ENCODE data around the gene TRERF1.
"Not testable (repeated sequence)": the region's sequence is repeated elsewhere in the genome, so short reads cannot be mapped to it uniquely, and the experiment has no call there.

Gene TRERF1

DNA sequence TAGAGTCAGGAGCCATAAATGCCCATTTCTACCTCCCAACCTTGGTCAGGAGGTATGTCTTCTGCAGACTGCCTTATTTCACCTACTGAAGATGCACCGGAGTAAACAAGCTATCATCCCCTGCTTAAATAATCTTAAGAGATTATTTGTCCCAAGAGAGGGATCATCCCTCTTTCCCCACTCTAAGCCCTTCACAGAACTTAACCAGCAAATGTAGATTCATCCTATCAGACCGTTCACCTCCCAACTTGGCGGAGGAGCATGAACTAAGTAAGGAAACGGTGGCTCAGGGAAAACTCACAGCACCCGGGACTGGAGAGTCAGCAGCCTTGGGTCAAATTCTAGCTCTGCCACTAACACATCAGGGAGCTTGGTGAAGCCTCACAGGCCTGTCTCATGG is 115.3 kb downstream of the TRERF1 start:
- DNase-seq (ENCODE audit: low read depth in 2 of 2) = no peak

DNA sequence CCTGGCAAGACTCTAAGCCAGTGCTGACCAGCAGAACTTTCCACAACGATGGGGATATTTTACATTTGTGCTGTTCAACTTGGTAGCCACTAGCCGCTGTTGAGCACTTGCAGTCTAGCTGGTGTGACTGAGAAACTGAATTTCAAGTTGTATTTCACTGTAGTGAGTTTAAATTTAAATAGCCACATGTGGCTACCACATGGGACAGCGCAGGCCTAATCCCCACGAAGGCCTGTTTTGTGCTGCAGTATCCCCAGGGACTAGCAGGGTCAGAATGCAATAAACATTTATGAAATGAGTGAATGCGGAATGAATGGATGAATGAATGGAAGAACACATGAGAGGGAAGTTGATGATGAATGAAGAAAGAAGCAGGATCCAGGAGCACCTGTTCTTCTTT is 115.8 kb downstream of the TRERF1 start:
- no peak for DNase-seq (ENCODE audit: low read depth in 2 of 2)

DNA sequence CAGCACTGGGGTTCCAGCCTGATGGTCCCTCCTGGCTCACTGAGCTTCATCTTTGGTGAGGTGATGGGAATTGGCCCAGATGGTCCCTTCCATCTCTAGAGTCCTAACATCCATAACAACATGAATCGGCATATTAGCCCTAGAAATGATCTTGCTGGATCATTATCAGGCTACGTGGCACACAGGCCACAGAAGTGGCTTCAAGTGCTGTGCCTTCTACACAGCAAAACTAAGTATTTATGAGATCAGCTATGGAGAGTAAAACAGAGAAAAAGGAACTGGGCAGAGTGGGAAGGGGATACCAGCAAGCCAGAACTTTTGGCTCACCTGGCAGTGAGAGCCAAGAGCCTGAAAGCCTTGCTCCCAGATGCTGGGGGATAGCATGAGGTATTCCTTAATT is 116.9 kb downstream of the TRERF1 start:
- no peak for DNase-seq (ENCODE audit: low read depth in 2 of 2)

DNA sequence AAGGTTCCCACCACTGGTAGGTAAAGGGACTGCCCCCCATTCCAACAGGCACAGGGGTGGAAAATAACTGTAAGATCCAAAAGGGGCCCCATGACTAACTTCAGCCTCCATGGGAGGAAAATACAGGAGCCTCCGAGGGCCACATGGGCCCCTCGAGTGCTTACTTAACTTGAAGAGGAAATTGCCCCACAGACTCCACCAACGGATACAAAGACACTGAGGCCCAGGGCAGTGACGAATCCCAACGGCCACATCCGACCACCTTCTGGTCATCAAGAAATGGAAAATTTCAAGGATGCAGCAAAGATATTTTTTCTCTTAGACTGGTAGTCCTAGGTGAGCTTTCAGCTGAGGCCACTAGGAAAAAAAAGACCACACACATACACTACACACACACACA is 118.1 kb downstream of the TRERF1 start:
- no peak for DNase-seq (ENCODE audit: low read depth in 2 of 2)

DNA sequence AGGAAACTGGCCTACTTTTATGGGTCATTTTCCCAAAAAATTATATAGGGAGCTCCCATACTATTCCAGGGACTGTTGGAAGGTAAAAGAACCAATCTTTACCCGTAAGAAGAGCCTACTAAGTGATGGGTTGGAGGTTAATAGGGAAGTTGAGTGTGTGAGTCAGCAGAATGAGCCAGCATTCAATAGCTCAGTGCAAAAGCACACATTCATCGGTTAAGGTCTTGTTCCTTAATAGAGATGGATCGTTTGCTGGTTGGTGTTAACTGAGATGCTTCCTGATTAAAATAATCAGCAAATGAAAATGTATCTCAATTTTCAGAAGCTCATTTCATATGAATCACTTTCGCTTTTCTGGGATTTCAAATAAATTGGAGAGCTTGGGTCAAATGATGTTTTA is 118.8 kb downstream of the TRERF1 start:
- no peak for DNase-seq (ENCODE audit: low read depth in 2 of 2)

DNA sequence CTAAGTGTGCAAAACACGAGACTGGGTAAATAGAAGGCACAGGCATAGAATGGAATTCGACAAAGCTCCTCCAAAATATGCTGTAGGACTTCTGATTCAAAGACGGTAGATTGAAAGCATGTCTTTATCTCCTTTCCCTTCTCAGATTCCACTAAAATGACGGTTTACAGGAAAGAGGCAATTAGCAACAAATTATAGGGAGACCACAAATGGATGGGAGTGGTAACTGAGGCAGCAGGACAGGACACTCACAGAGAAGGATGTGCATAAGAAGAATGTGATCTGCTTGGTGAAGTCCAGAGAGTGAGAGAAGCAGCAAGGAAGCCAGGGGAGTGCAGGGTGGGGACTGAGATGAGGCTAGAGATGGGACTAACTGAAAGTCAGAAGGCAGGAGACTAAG is 120.7 kb downstream of the TRERF1 start:
- no peak for DNase-seq (ENCODE audit: low read depth in 2 of 2)

DNA sequence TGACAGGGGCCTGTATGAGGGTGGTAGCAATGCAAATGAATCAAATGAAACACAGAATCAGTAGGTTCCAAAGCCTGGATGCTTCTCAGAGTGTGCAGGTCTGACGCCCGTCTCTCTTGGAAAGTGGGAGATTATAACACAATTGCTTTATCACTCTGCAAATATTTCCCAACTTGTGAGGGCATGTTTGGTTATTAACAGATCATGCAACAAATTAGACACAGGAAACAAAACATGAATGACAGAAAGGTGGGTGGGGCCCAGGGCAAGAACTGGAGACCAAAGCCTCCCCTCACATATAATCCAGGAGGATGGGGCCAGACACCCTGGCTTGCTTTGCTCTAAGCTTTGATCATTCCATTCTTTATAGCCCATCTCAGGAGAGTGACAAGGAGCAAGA is 125.5 kb downstream of the TRERF1 start:
- no peak for DNase-seq (ENCODE audit: low read depth in 2 of 2)

DNA sequence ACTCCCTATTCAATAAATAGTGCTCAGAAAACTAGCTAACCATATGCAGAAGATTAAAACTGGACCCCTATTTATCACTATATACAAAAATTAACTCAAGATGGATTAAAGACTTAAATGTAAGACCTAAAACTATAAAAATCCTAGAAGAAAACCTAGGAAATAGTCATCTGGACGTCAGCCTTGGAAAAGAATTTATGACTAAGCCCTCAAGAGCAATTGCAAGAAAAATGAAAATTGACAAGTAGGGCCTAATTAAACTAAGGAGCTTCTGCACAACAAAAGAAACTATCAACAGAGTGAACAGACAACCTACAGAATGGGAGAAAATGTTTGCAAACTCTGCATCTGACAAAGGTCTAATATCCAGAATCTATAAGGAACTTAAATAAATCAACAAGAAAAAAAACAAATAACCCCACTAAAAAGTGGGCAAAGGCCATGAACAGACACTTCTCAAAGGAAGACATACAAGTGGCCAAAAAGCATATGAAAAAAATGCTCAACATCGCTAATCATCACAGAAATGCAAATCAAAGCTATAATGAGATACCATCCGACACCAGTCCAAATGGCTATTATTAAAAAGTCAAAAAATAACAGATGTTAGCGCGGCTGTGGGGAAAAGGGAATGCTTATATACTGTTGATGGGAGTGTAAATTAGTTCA is 126.9 kb downstream of the TRERF1 start:
- DNase-seq (ENCODE audit: low read depth in 2 of 2) = not testable (repeated sequence)

DNA sequence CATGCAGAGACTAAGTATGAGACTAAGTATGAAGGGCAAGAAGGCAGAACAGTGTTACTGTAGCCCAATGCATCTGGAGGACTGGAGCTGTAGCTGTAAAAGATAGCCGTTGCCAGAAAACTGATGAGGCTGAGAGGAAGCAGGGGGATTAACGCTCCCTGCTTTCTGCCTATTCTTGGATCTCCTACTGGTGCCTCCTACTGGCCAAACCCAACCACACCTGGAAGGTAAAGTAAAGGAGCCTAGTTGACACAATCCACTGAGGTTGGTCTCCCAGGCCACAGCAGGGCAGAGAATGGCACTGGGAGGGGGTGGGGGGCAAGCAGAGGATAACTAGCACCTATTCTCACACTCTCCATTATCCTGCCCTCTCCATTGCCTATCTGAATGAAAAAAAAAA is 129.1 kb downstream of the TRERF1 start:
- no peak for DNase-seq (ENCODE audit: low read depth in 2 of 2)

DNA sequence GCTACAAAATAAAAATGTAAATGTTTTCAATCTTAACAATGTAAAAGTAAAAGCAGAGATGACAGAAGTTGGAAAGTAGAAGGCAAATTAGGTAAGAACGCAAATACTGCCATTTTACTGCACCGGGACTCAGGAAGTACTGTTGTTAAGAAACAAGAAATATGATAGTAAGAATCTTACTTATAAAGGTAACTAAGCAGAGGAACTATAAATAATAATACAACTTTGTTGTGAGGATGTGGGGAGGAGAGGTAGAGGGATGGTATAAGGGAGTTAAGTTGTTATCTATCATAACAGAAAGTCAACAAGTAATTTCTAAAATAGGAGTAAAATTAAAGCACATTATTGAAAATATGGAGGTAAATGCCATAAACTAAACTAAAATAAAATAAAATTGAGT is 129.8 kb downstream of the TRERF1 start:
- no peak for DNase-seq (ENCODE audit: low read depth in 2 of 2)

DNA sequence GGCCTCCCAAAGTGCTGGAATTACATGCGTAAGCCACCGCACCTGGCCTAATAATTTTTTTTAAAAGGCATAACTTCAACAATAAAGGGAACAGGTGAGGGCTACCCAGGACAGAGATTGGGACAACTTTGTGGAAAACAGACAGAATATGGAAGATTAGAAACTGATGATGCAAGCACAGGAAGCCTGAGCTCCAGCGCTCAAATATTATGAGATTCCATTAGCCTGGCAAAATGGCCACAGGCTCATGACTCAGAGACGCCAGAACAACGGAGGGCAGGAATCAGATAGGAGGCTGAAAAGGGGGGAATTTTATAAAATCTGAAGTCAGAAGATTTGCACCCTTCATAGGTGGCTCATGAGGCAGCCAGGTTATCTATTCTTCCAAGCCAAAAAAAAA is 131.0 kb downstream of the TRERF1 start:
- no peak for DNase-seq (ENCODE audit: low read depth in 2 of 2)

DNA sequence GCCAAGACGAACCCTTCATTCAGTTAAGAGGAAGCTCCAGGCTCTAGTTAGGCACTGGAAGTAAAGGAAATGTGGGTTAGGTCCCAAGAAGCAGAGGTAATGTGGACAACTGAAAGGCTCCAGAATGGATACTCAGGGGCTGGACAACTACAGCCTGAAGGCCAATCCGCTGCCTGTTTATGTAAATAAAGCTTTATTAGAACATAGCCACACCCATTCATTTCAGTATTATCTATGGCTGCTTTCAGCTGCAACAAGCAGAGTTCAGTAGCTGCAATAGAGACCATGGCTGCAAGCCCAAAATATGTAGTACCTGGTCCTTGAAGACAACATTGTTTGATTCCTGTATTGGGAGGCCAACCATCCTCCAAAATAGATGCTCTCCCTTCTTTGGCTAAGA is 133.2 kb downstream of the TRERF1 start:
- no peak for DNase-seq (ENCODE audit: low read depth in 2 of 2)

DNA sequence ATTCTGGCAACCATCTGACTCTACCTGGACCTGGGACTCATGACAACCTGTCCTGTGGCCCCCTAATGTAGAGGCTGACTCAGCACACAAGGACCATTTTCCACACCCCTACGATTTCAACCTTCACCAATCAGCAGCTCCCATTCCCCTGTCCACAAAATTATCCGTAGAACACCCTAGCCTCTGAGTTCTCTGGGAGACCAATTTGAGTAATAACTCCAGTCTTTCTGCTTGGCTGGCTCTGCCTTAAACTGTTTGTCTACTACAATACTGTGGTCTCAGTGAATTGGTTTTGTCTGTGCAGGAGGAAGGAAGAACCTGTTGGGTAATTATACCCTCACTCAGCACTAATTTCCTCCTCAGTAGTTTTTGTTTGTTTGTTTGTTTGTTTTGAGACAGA is 134.7 kb downstream of the TRERF1 start:
- DNase-seq (ENCODE audit: low read depth in 2 of 2) = no peak

DNA sequence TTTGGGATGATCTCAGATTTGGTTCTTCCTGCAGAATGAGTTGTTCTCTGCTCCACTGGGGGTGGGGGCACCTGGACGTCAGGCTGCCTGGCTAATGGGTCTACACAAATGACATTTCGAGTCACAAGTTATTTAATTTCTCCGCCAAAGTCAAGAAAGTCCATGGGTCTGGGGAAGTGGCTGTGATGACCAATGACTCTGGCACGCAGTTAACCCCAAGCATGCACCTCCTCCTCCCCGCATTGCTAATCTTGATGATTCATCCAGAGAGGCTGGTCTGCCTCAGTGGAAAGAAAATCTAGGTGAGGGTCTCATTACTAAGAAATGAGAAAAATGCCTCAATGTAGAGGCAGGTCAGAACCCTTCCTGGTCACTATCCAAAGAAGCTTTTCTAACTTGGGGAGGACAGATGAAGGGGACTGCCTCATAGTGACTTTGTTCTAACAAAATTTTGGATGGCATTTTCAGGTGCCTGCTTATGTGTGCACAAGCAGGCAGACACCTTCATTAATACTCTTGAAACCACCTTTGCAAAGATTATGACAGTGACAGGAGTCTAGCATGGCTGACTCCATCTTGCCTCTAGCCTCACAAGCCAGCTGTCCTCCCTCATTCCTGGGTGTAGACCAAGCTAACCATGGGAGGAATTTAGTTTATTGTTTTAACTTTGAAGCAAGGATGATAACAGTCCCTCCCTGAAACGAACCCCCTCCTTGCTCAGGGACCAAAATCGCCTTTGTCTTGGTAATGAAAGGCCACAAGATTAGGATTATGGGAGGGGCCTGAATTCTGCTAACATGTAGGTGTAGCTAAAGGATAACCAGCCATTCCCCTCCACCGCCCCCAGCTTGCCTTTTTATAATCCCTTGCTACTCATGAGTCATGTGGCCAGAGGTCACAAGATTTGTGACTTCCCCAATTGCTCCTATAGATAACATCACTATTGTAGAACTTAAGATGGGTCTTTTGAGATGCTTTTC is 135.4 kb downstream of the TRERF1 start:
- no peak for DNase-seq (ENCODE audit: low read depth in 2 of 2)

DNA sequence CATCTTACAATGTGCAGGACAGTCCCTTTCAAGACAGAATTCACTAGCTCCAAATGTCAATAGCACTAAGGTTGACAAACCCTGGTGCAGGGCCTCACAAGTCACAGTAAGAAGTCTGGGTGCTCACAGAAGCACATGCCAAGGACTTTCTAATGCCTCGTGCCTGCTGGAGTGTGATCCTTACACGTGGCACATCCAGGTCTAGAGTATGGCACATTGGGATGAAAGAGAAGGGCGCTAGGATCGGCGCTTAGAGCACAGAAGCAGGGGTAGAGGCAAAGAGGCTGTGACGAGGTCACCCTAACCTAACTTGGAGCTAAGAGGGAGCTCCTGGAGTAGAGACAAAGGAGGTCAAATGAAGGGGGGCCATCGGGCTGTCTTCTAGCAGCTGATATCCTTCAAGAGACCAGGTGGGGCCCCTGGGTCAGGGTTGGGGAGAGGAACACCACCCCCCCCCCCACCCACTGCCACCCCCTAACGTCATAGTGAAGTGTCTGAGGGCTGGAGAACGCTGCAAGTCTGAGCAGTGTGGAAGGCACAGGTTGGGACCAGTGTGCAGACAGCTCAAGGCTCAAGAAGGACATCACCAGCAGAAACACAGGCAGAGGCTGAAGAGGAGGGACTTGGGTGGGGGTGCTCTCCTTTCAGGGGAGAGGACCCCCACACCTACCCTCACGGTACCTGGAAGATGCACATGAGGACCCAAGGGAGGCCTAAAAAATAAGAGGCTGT is 136.3 kb downstream of the TRERF1 start:
- no peak for DNase-seq (ENCODE audit: low read depth in 2 of 2)

DNA sequence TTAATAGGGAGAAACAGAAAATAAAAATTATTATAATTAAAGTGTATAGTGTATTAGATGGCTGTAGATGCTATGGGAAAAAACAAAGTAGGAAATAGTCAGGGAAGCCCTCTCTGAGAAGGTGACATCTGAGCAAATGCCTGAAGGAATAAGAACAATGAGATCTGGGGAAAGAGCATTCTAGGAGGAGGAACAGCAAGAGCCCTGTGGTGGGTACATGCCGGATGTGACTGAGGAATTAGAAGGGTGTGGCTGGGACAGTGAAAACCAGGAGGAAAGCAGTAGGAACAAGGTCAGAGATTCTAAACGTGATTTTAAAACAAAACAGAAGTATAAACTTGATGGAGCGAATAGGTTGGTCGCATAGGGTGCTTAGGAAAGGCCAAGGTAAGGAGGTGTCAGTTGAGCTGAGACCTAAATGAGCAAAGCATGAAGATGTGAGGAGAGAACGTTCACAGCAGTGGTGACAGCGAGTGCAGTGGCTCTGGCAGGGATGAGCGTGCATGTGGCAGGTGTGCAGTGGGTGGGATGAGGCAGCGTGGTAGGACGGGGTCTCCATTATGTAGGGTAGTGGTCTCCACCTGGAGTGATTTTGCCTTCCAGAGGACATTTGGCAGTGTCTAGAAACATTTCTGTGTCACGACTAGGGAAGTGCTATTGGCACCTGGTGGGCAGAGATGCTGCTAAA is 137.0 kb downstream of the TRERF1 start:
- DNase-seq (ENCODE audit: low read depth in 2 of 2) = no peak

DNA sequence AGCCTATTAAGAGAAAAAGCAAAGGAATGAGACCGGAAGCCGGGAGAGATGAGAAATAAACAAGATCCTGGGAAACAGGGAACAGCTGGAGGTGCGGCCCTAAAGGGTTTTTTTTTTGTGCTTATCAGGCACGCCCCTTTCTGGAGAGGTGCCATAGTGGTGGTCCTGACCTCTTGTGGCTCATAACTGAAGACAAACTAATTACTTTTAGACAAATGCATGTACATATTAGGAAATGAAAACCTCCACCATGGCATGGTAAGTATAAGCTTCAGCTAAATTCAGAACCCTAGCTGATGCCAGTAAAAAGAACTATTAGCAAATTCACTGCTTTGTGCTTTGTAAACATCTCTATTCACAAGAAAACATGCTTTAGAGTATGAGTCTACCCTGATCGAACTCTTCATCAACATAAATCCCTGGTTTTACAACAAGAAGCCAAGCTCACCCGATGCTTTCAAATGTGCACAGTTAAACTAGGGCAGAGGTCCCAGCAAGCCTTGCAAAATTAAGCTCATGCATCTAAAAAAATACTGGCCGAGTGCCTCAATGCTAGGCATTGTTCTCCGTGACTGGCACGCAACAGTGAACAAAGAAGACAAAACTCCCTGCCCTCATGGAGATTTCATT is 137.7 kb downstream of the TRERF1 start:
- DNase-seq (ENCODE audit: low read depth in 2 of 2) = no peak

DNA sequence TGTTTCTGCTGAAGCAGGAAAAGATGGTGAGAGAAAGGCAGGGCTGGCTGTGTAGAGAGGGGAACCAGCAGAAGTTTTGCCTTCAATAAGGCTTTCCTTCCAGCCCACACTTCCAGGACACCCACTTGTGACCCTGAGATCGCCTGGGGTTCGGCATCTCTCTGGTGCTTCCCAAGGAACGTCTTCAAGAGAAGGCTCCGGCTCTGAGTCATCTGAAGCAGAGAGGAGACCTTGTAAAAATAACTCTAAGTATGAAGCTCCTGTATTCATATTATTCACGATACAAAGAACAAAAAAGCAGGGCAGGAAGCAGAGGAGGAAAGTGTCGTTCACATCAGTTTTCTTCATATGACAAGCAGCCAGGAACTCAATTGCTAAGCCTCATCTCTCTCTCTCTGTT is 138.7 kb downstream of the TRERF1 start:
- no peak for DNase-seq (ENCODE audit: low read depth in 2 of 2)

DNA sequence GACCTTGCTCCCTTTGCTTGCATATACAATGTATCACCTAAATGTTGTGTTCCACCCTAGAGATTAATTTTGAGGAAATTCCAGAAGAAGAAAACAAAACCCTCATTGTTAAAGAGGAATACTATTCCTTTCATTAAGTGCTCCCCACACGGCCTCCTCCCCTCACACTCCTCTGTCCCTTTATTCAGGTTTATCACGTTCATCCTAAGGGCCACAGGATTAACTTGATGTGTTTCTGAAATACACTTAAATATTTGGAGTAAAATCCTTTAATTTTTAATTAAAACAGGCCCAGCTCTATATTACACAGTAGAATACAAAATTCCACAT is 144.6 kb downstream of the TRERF1 start:
- no peak for DNase-seq (ENCODE audit: low read depth in 2 of 2)

DNA sequence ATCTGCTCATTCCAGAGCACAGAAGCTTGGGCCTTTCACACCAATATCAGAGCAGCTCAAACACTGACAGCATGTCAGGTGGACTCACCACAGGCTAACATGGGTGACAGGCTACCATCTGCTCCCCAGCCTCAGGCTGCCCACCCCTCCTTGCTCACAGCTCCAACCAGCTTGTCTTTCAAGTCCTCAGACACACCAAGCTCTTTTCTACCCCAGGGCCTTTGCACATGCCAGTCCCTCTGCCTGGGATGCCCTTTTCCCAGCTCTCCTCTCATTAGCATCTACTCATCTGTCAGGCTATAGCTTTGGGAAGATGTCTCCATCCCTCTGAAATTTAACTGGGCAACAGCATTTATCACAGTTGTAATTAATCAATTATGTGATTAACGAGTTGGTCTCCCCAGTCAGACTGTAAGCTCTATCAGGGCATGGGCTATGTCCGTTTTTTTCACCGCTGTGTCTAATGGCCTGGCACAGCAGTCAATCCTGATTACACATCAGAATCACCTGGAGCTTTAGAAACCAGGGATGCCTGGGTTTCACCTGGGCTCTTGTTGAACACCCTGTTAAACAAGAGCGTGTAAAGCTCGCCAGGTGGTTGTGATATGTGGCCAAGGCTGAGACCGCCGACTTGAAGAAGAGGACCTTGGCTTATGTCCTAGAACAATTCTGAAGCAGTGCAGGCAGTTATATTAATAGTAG is 145.1 kb downstream of the TRERF1 start:
- DNase-seq (ENCODE audit: low read depth in 2 of 2) = no peak

Data from stimulated activated CD4-positive, alpha-beta T cell treated with anti-CD3 and anti-CD28 coated beads, Interleukin-1b, Interleukin-23, amount 100 ng/mL, for 4 hours (primary cell).